ENCODE data around the gene CTNND2.

DNA sequence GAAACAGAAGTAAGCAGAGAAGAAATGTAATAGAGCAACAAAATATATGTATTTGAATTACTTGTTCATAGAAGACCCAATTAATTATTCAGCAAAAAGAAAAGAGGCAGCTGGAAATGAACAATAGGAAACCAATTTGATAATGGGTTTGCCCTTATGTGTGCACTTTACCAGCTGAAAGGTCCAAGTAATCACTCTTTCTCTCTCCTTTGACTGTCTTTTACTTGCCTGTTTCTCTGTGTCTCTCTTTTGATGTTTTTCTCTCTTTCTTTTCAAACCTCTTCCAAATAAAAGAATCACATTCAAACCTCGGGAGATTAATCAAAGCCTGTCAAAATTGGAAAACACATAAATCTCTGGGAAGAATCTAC is 51.5 kb downstream of the CTNND2 start:
- TF ChIP-seq CTCF (IDR thresholded peaks at IDR 0.05; ENCODE audit: borderline replicate concordance, extremely low read depth, low read length, poor library complexity, severe bottlenecking): no peak
- no peak for TF ChIP-seq EZH2 (IDR thresholded peaks at IDR 0.05; ENCODE audit: borderline replicate concordance, low read depth, low read length, severe bottlenecking)

All from DND-41 (cell line).